Activated CD8-positive, alpha-beta memory T cell treated with anti-CD3 and anti-CD28 coated beads for 24 hours (primary cell): ENCODE data around the gene DMRTC2.
"Not testable (repeated sequence)": the region's sequence is repeated elsewhere in the genome, so short reads cannot be mapped to it uniquely, and the experiment has no call there.

Source experiments
- DNase-seq: peaks from one replicate; pipeline ENCODE4 v3.0.0-alpha.2; 2020

DMRTC2 gene

GRCh38 chr19:41871573-41872383 lies 26.9 kb downstream of the DMRTC2 start:
- DNase-seq: peak; percentile 85

- peak; percentile 71 for DNase-seq
These were observed 27.5 kb downstream of the DMRTC2 start for GRCh38 chr19:41872384-41872774.

- peak; percentile 89 for DNase-seq
These were observed 28.2 kb downstream of the DMRTC2 start for GRCh38 chr19:41872775-41873647.

GRCh38 chr19:41875973-41876372 lies 31.1 kb downstream of the DMRTC2 start:
- not testable (repeated sequence) for DNase-seq

GRCh38 chr19:41876847-41877832 lies 32.3 kb downstream of the DMRTC2 start, which contains the start of gene CD79A:
CD79A (plus strand) TSS chr19:41877279; CDS start chr19:41877305, 26 bp downstream.
- peak; percentile 67 for DNase-seq

GRCh38 chr19:41877916-41878905 lies 33.4 kb downstream of the DMRTC2 start:
- DNase-seq: no peak

GRCh38 chr19:41879080-41879479 lies 34.2 kb downstream of the DMRTC2 start:
- no peak for DNase-seq

GRCh38 chr19:41879670-41880328 lies 35.0 kb downstream of the DMRTC2 start:
- no peak for DNase-seq

GRCh38 chr19:41880329-41880708 lies 35.5 kb downstream of the DMRTC2 start:
- no peak for DNase-seq

- DNase-seq: peak; percentile 87
These were observed 38.0 kb downstream of the DMRTC2 start, which contains the start of gene ARHGEF1 for GRCh38 chr19:41882568-41883462. ARHGEF1 (plus strand) TSS chr19:41883184; CDS start chr19:41888083, 4,899 bp downstream.

- DNase-seq: no peak
These were observed 38.6 kb downstream of the DMRTC2 start for GRCh38 chr19:41883463-41883820.

GRCh38 chr19:41883821-41884733 lies 39.2 kb downstream of the DMRTC2 start:
- DNase-seq: peak; percentile 95

GRCh38 chr19:41886761-41887710 lies 42.2 kb downstream of the DMRTC2 start:
- DNase-seq: peak; percentile 82

GRCh38 chr19:41887711-41888382 lies 43.0 kb downstream of the DMRTC2 start:
- peak; percentile 92 for DNase-seq

GRCh38 chr19:41888926-41889325 lies 44.1 kb downstream of the DMRTC2 start:
- peak; percentile 72 for DNase-seq

- DNase-seq: no peak
These were observed 45.1 kb downstream of the DMRTC2 start for GRCh38 chr19:41889896-41890295.

GRCh38 chr19:41890936-41891335 lies 46.1 kb downstream of the DMRTC2 start:
- DNase-seq: no peak
